Muscle of arm (tissue), 12 donors: ENCODE results near the gene ENDOD1. TPM values are rescaled to one million over a fixed set of nuclear protein-coding genes. Genes with fewer than 3 reads are reported as not detected.
A peak's percentile ranks its signal among the peaks of the same experiment; 100 is the strongest.
"Not testable (repeated sequence)": the region's sequence is repeated elsewhere in the genome, so short reads cannot be mapped to it uniquely, and the experiment has no call there.

Experiments used
- DNase-seq: peaks from one replicate; pipeline ENCODE4 v3.0.0-alpha.2; 2013
- polyA plus RNA-seq, 12 donors: library from polyadenylated mRNA; unstranded; fragments of 120-200 nt; gene quantifications; one replicate each; pipeline ENCODE4 v1.2.1, GENCODE V29; 2013; ENCODE audit not compliant: insufficient read length in 12 of 12

The ENDOD1 gene
- polyA plus RNA-seq, 12 donors = 38.5 to 96.2 (median 68.8) TPM; not detected in 1

- no peak for DNase-seq
These were observed 11.3 kb downstream of the ENDOD1 start for GRCh38 chr11:95100856-95101507.

- DNase-seq = no peak
These were observed 12.3 kb downstream of the ENDOD1 start for GRCh38 chr11:95101935-95102334.

- no peak for DNase-seq
These were observed 13.1 kb downstream of the ENDOD1 start for GRCh38 chr11:95102733-95103132.

GRCh38 chr11:95103701-95104100 lies 14.1 kb downstream of the ENDOD1 start:
- no peak for DNase-seq

- no peak for DNase-seq
These were observed 14.6 kb downstream of the ENDOD1 start for GRCh38 chr11:95104121-95104830.

GRCh38 chr11:95104856-95105255 lies 15.2 kb downstream of the ENDOD1 start:
- no peak for DNase-seq

- DNase-seq = no peak
These were observed 18.5 kb downstream of the ENDOD1 start for GRCh38 chr11:95108159-95108611.

- no peak for DNase-seq
These were observed 19.3 kb downstream of the ENDOD1 start for GRCh38 chr11:95108671-95109551.

- not testable (repeated sequence) for DNase-seq
These were observed 21.8 kb downstream of the ENDOD1 start for GRCh38 chr11:95111471-95111870.

GRCh38 chr11:95111923-95112540 lies 22.4 kb downstream of the ENDOD1 start:
- no peak for DNase-seq

- no peak for DNase-seq
These were observed 26.0 kb downstream of the ENDOD1 start for GRCh38 chr11:95115597-95115996.

- DNase-seq = no peak
These were observed 29.9 kb downstream of the ENDOD1 start for GRCh38 chr11:95119361-95120060.

- no peak for DNase-seq
These were observed 32.1 kb downstream of the ENDOD1 start for GRCh38 chr11:95121698-95122097.

GRCh38 chr11:95123556-95123955 lies 33.9 kb downstream of the ENDOD1 start:
- peak; percentile 66 for DNase-seq

GRCh38 chr11:95128602-95129001 lies 39.0 kb downstream of the ENDOD1 start:
- no peak for DNase-seq

- no peak for DNase-seq
These were observed 43.3 kb downstream of the ENDOD1 start for GRCh38 chr11:95132956-95133355.

- DNase-seq = no peak
These were observed 44.8 kb downstream of the ENDOD1 start for GRCh38 chr11:95134491-95134890.

GRCh38 chr11:95135155-95135554 lies 45.5 kb downstream of the ENDOD1 start:
- no peak for DNase-seq

GRCh38 chr11:95135880-95136279 lies 46.2 kb downstream of the ENDOD1 start:
- no peak for DNase-seq

- not testable (repeated sequence) for DNase-seq
These were observed 47.1 kb downstream of the ENDOD1 start for GRCh38 chr11:95136747-95137146.

GRCh38 chr11:95137299-95137698 lies 47.7 kb downstream of the ENDOD1 start:
- no peak for DNase-seq
